ENCODE results near the gene SLC66A3.
"Not testable (repeated sequence)": the region's sequence is repeated elsewhere in the genome, so short reads cannot be mapped to it uniquely, and the experiment has no call there.

The SLC66A3 gene

GRCh38 chr2:11165046-11165445, 9.8 kb downstream of the SLC66A3 start:
- DNase-seq, result not testable (repeated sequence)

GRCh38 chr2:11166476-11166875, 11.2 kb downstream of the SLC66A3 start:
- DNase-seq, result no peak

GRCh38 chr2:11168488-11168887, 13.2 kb downstream of the SLC66A3 start:
- DNase-seq, result no peak

GRCh38 chr2:11169333-11169732, 14.1 kb downstream of the SLC66A3 start:
- no peak for DNase-seq

GRCh38 chr2:11174222-11174621, 19.0 kb downstream of the SLC66A3 start:
- no peak for DNase-seq

- peak; percentile 85 for DNase-seq
Observed at GRCh38 chr2:11175293-11175795, 20.1 kb downstream of the SLC66A3 start.

- DNase-seq, result peak; percentile 30
Observed at GRCh38 chr2:11177871-11178690, 22.8 kb downstream of the SLC66A3 start.

- no peak for DNase-seq
Observed at GRCh38 chr2:11179196-11179595, 23.9 kb downstream of the SLC66A3 start.

GRCh38 chr2:11179899-11180298, 24.6 kb downstream of the SLC66A3 start:
- DNase-seq, result no peak

GRCh38 chr2:11180653-11181052, 25.4 kb downstream of the SLC66A3 start:
- no peak for DNase-seq

GRCh38 chr2:11182951-11183350, 27.7 kb downstream of the SLC66A3 start:
- DNase-seq, result no peak

GRCh38 chr2:11186145-11186544, 30.9 kb downstream of the SLC66A3 start:
- no peak for DNase-seq

- DNase-seq, result peak; percentile 64
Observed at GRCh38 chr2:11187083-11187619, 31.9 kb downstream of the SLC66A3 start.

GRCh38 chr2:11187731-11188130, 32.5 kb downstream of the SLC66A3 start:
- no peak for DNase-seq

- DNase-seq, result no peak
Observed at GRCh38 chr2:11196246-11196645, 41.0 kb downstream of the SLC66A3 start.

GRCh38 chr2:11200651-11201050, 45.4 kb downstream of the SLC66A3 start:
- no peak for DNase-seq

GRCh38 chr2:11201969-11202368, 46.7 kb downstream of the SLC66A3 start:
- DNase-seq, result no peak

- DNase-seq, result peak; percentile 47
Observed at GRCh38 chr2:11203480-11203879, 48.2 kb downstream of the SLC66A3 start.

- no peak for DNase-seq
Observed at GRCh38 chr2:11208083-11208482, 52.8 kb downstream of the SLC66A3 start.

GRCh38 chr2:11212645-11213044, 57.4 kb downstream of the SLC66A3 start:
- DNase-seq, result peak; percentile 5

GRCh38 chr2:11213090-11213638, 57.9 kb downstream of the SLC66A3 start:
- DNase-seq, result peak; percentile 46

GRCh38 chr2:11213975-11214374, 58.7 kb downstream of the SLC66A3 start:
- no peak for DNase-seq

- DNase-seq, result no peak
Observed at GRCh38 chr2:11214770-11215169, 59.5 kb downstream of the SLC66A3 start.

- no peak for DNase-seq
Observed at GRCh38 chr2:11215407-11215806, 60.1 kb downstream of the SLC66A3 start.
